Stimulated activated CD4-positive, alpha-beta T cell treated with anti-CD3 and anti-CD28 coated beads, Interleukin-4, amount 100 ng/mL, for 24 hours (primary cell): ENCODE results near the gene OR10A4.
"Not testable (repeated sequence)": the region's sequence is repeated elsewhere in the genome, so short reads cannot be mapped to it uniquely, and the experiment has no call there.

Experiments
- DNase-seq: peaks from one replicate; pipeline ENCODE4 v3.0.0-alpha.2; 2020

Gene OR10A4

GRCh38 chr11:6900327-6900999 is 24.0 kb downstream of the OR10A4 start:
- no peak for DNase-seq

- DNase-seq: not testable (repeated sequence)
These were observed 28.4 kb downstream of the OR10A4 start for GRCh38 chr11:6904804-6905203.

- DNase-seq: no peak
These were observed 35.0 kb downstream of the OR10A4 start for GRCh38 chr11:6911378-6911777.

GRCh38 chr11:6911948-6912347 is 35.5 kb downstream of the OR10A4 start:
- DNase-seq: no peak

GRCh38 chr11:6919698-6920097 is 43.3 kb downstream of the OR10A4 start:
- no peak for DNase-seq

GRCh38 chr11:6920702-6921101 is 44.3 kb downstream of the OR10A4 start, which contains the start of gene OR2D3:
Gene OR2D3, plus strand, starts transcription at chr11:6921002. Its CDS starts 0 bp downstream, at chr11:6921002.
- DNase-seq: no peak

- DNase-seq: no peak
These were observed 48.7 kb downstream of the OR10A4 start for GRCh38 chr11:6925007-6925577.

- no peak for DNase-seq
These were observed 49.3 kb downstream of the OR10A4 start for GRCh38 chr11:6925636-6926207.

GRCh38 chr11:6926208-6927029 is 50.0 kb downstream of the OR10A4 start, which contains the start of gene ZNF215:
Gene ZNF215, plus strand, starts transcription at chr11:6926426. Its CDS starts 5,847 bp downstream, at chr11:6932273.
- DNase-seq: peak; percentile 6

GRCh38 chr11:6927030-6927617 is 50.7 kb downstream of the OR10A4 start:
- no peak for DNase-seq
